OCI-M1 (cell line): ENCODE measurements around the gene TMEM151A.
A peak's percentile ranks its signal among the peaks of the same experiment; 100 is the strongest.

Source experiments
- DNase-seq: peaks from one replicate; lab custom pipeline; 2025; lab: John Stamatoyannopoulos, UW

The TMEM151A gene

GRCh38 chr11:66322732-66323427, 31.2 kb downstream of the TMEM151A start:
- no peak for DNase-seq

- no peak for DNase-seq
These were observed 32.0 kb downstream of the TMEM151A start for GRCh38 chr11:66323684-66324083.

- DNase-seq: no peak
These were observed 33.0 kb downstream of the TMEM151A start for GRCh38 chr11:66324664-66325063.

- DNase-seq: no peak
These were observed 33.6 kb downstream of the TMEM151A start for GRCh38 chr11:66325263-66325671.

GRCh38 chr11:66326261-66327111, 34.8 kb downstream of the TMEM151A start:
- DNase-seq: no peak

GRCh38 chr11:66327171-66328030, 35.7 kb downstream of the TMEM151A start:
- no peak for DNase-seq

GRCh38 chr11:66328031-66328301, 36.3 kb downstream of the TMEM151A start:
- no peak for DNase-seq

GRCh38 chr11:66328302-66329144, 36.8 kb downstream of the TMEM151A start:
- DNase-seq: peak; percentile 87

- DNase-seq: no peak
These were observed 37.5 kb downstream of the TMEM151A start for GRCh38 chr11:66329165-66329673.

- no peak for DNase-seq
These were observed 39.2 kb downstream of the TMEM151A start for GRCh38 chr11:66330931-66331330.

- DNase-seq: no peak
These were observed 40.1 kb downstream of the TMEM151A start for GRCh38 chr11:66331542-66332370.

- no peak for DNase-seq
These were observed 40.9 kb downstream of the TMEM151A start for GRCh38 chr11:66332371-66333219.

- no peak for DNase-seq
These were observed 41.7 kb downstream of the TMEM151A start for GRCh38 chr11:66333220-66333877.

GRCh38 chr11:66333896-66334604, 42.4 kb downstream of the TMEM151A start:
- no peak for DNase-seq

- DNase-seq: no peak
These were observed 43.1 kb downstream of the TMEM151A start for GRCh38 chr11:66334605-66335442.

GRCh38 chr11:66335531-66336233, 44.0 kb downstream of the TMEM151A start:
- no peak for DNase-seq
